Endothelial cell of umbilical vein (primary cell): ENCODE data around the gene TRIP13. TPM values are rescaled to one million over a fixed set of nuclear protein-coding genes. Genes with fewer than 3 reads are reported as not detected.

ENCODE experiments used
- BruUV-seq: library from RNA; stranded (reverse); fragments of 400-500 nt; replicated peaks from 2 replicates; lab custom pipeline; 2021; lab: Mats Ljungman, UMichigan
- CTCF ChIA-PET: fragments of 300-600, 350-600 bp; sonication (Branson Sonifier 250); formaldehyde crosslinking; loops from one replicate; lab custom pipeline; 2021; ENCODE audit warnings: antibody characterized with exemption, inconsistent platforms; lab: Charles Lee
- POLR2A ChIA-PET: fragments of 300-600, 350-600 bp; sonication (Branson Sonifier 250); formaldehyde crosslinking; loops from one replicate; lab custom pipeline; 2021; ENCODE audit warnings: antibody characterized with exemption, inconsistent platforms; lab: Charles Lee
- DNase-seq: peaks from one replicate; pipeline ENCODE4 v3.0.0-alpha.2; 2011; ENCODE audit warnings: low read depth, low spot score
- FAIRE-seq: peaks from 2 replicates; lab custom pipeline; 2011; peaks lifted over from hg19 to GRCh38; lab: Jason Lieb, UNC
- H2AFZ ChIP-seq: 2 replicates; pipeline ENCODE4 v1.6.0; 2012; ENCODE audit warnings: low read depth, low read length, control low read depth, inconsistent platforms
- H3K27ac ChIP-seq: 2 replicates; pipeline ENCODE4 v1.5.1; 2011; ENCODE audit warnings: low read depth, mild to moderate bottlenecking, control low read depth, low read length, moderate library complexity; ENCODE audit not compliant: insufficient read depth
- H3K27me3 ChIP-seq, 2 experiments: 2 replicates each; pipeline versions ENCODE4 v1.6.0 to v1.6.1; 2011; ENCODE audit warnings: low read length in 2 of 2, mixed read lengths in 1 of 2; ENCODE audit not compliant: control insufficient read depth in 2 of 2, insufficient read depth in 2 of 2
- H3K36me3 ChIP-seq, 2 experiments: 2 replicates in 1 of 2; 3 replicates in 1 of 2; pipeline ENCODE4 v1.5.1; 2011; ENCODE audit warnings: low read length in 2 of 2, mild to moderate bottlenecking in 1 of 2, moderate library complexity in 1 of 2; ENCODE audit not compliant: control insufficient read depth in 2 of 2, insufficient read depth in 2 of 2; ENCODE audit errors: extremely low read depth in 1 of 2
- H3K4me1 ChIP-seq: 3 replicates; pipeline ENCODE4 v1.5.1; 2011; ENCODE audit warnings: mild to moderate bottlenecking, low read length; ENCODE audit not compliant: control insufficient read depth, insufficient read depth; ENCODE audit errors: extremely low read depth
- H3K4me2 ChIP-seq: 2 replicates; pipeline ENCODE4 v1.6.1; 2011; ENCODE audit warnings: low read length, control low read depth, mixed read lengths; ENCODE audit not compliant: insufficient read depth
- H3K4me3 ChIP-seq, 3 experiments: fragments of 200-600 bp in 1 of 3; sonication (generic), shearing (Covaris generic) in 1 of 3; replicated peaks in 1 of 3; 2 replicates each; pipeline ENCODE4 v1.5.1; 2011 to 2016; ENCODE audit warnings: control low read depth in 3 of 3, low read length in 3 of 3, mild to moderate bottlenecking in 2 of 3, inconsistent platforms in 1 of 3, low read depth in 1 of 3, moderate library complexity in 1 of 3; ENCODE audit not compliant: insufficient read depth in 1 of 3
- H3K79me2 ChIP-seq: 2 replicates; pipeline ENCODE4 v1.6.0; 2012; ENCODE audit warnings: low read length, inconsistent platforms; ENCODE audit not compliant: control insufficient read depth, insufficient read depth
- H3K9ac ChIP-seq: replicated peaks from 2 replicates; pipeline ENCODE3; 2011; ENCODE audit warnings: low read length, control low read depth; ENCODE audit not compliant: insufficient read depth; ENCODE audit errors: extremely low read depth
- H3K9me1 ChIP-seq: replicated peaks from 3 replicates; pipeline ENCODE4 v1.6.0; 2011; ENCODE audit warnings: mild to moderate bottlenecking, low read length; ENCODE audit not compliant: control insufficient read depth, insufficient read depth; ENCODE audit errors: extremely low read depth
- H3K9me3 ChIP-seq: replicated peaks from 2 replicates; pipeline ENCODE4 v1.5.1; 2012; ENCODE audit warnings: low read length, inconsistent platforms; ENCODE audit not compliant: control insufficient read depth, insufficient read depth
- H4K20me1 ChIP-seq: replicated peaks from 2 replicates; pipeline ENCODE3; 2011; ENCODE audit warnings: mild to moderate bottlenecking, low read length; ENCODE audit not compliant: control insufficient read depth, insufficient read depth; ENCODE audit errors: extremely low read depth
- CTCF ChIP-seq, 2 donors: IDR thresholded peaks; 1 replicate in 1 of 2; 2 replicates in 1 of 2; pipeline ENCODE4 v1.5.1; 2011; ENCODE audit warnings: low read length in 2 of 2, mild to moderate bottlenecking in 2 of 2, moderate library complexity in 2 of 2, control low read depth in 1 of 2, inconsistent platforms in 1 of 2, low read depth in 1 of 2; ENCODE audit not compliant: insufficient read depth in 1 of 2; ENCODE audit errors: extremely low read depth in 1 of 2
- EZH2 ChIP-seq: IDR thresholded peaks from 2 replicates; pipeline ENCODE4 v1.6.1; 2012; ENCODE audit warnings: borderline replicate concordance, low read depth, mild to moderate bottlenecking, moderate library complexity, low read length, inconsistent platforms; ENCODE audit not compliant: severe bottlenecking
- FOS ChIP-seq: IDR thresholded peaks from 2 replicates; pipeline ENCODE4 v1.6.1; 2011; ENCODE audit warnings: mild to moderate bottlenecking, low read length, moderate library complexity, borderline replicate concordance; ENCODE audit not compliant: insufficient read depth
- GATA2 ChIP-seq: IDR thresholded peaks from 2 replicates; pipeline ENCODE4 v1.7.0; 2011; ENCODE audit warnings: low read depth, mild to moderate bottlenecking, moderate library complexity, mixed read lengths, low read length; ENCODE audit not compliant: insufficient read length, insufficient read depth
- JUN ChIP-seq: IDR thresholded peaks from 2 replicates; pipeline ENCODE4 v1.6.1; 2011; ENCODE audit warnings: borderline replicate concordance, low read depth; ENCODE audit not compliant: insufficient read length, insufficient read depth
- MAX ChIP-seq: IDR thresholded peaks from 2 replicates; pipeline ENCODE4 v1.6.1; 2011; ENCODE audit not compliant: insufficient read depth, insufficient read length
- MYC ChIP-seq: IDR thresholded peaks from one replicate; pipeline ENCODE4 v1.6.1; 2011; ENCODE audit warnings: mild to moderate bottlenecking, low read depth, low read length
- POLR2A ChIP-seq: IDR thresholded peaks from 2 replicates; pipeline ENCODE4 v1.6.1; 2012; ENCODE audit warnings: low read depth, mild to moderate bottlenecking, control low read depth, low read length
- POLR2AphosphoS5 ChIP-seq: IDR thresholded peaks from 2 replicates; pipeline ENCODE4 v1.6.1; 2012; ENCODE audit warnings: low read depth, mild to moderate bottlenecking, control low read depth, low read length, moderate library complexity; ENCODE audit not compliant: insufficient read depth
- dilution Hi-C: fragments of 300-500 bp; cut with MboI; formaldehyde crosslinking; loops from one replicate; pipeline ENCODE4 v1.15.0; 2019; ENCODE audit warnings: low sequenced_read_pairs; ENCODE audit not compliant: extremely low pct_ligation_motif_present
- intact Hi-C: fragments of 100-400 bp; cut with micrococcal nuclease; formaldehyde crosslinking; loops from one replicate; pipeline ENCODE4 v1.10.0; 2022
- polyA plus RNA-seq, 4 experiments: library from polyadenylated mRNA; depleted of rRNA in 3 of 4; stranded (reverse) in 3 of 4; unstranded in 1 of 4; fragments of >200 nt; gene quantifications; 2 replicates each; pipeline versions ENCODE4 v1.2.1 to v1.2.3, GENCODE V29; 2011 to 2012; ENCODE audit warnings: missing spikeins in 1 of 4
- total RNA-seq: library from RNA; stranded (reverse); gene quantifications from 2 replicates; pipeline ENCODE4 v1.2.3, GENCODE V29; 2021

Gene TRIP13
- total and polyA plus RNA-seq, 2 donors (not counting 3 experiments of a cell fraction or from before 2014, with no cell fraction given) = 17.4 to 39.0 TPM

GRCh38 chr5:908172-908571, 15.5 kb downstream of the TRIP13 start:
- H3K4me2 ChIP-seq = no peak overlapping the region
- H4K20me1 ChIP-seq = no peaks in the 10 kb centered on the region
- no peak overlapping the region for H2AFZ ChIP-seq
- no peaks in the 10 kb centered on the region for H3K9me1 ChIP-seq
- TF ChIP-seq MAX = no peak
- no peak for TF ChIP-seq FOS
- no peak for TF ChIP-seq EZH2
- no peak for TF ChIP-seq POLR2AphosphoS5
- no peak for TF ChIP-seq MYC
- TF ChIP-seq JUN = no peak
- no peak for TF ChIP-seq POLR2A
- no peak for TF ChIP-seq CTCF (IDR thresholded peaks at IDR 0.05; ENCODE audit: extremely low read depth in 1 of 2, insufficient read depth in 1 of 2, low read depth in 1 of 2, low read length in 2 of 2)
- no peak for TF ChIP-seq GATA2
- FAIRE-seq (no peak), DNase-seq (no peak)
- BruUV-seq = no TSS peak
- H3K4me1 ChIP-seq = peaks cover 4% of the 10 kb centered on the region
- ChIA-PET POLR2A (no interaction called here), CTCF (no interaction called here)
- intact Hi-C loops (no loop called here), dilution Hi-C loops (no loop called here)
- no peaks in the 10 kb centered on the region for H3K27me3 ChIP-seq
- H3K36me3 ChIP-seq = peaks cover 2 to 3% of the 10 kb centered on the region in 2 experiments
- H3K27ac ChIP-seq = no peak overlapping the region
- H3K9ac ChIP-seq = no peak overlapping the region
- no peaks in the 10 kb centered on the region for H3K9me3 ChIP-seq
- peaks cover 2% of the 10 kb centered on the region for H3K79me2 ChIP-seq
- H3K4me3 ChIP-seq = no peak overlapping the region
